ENCODE results near the gene S100A11.

S100A11 gene

DNA sequence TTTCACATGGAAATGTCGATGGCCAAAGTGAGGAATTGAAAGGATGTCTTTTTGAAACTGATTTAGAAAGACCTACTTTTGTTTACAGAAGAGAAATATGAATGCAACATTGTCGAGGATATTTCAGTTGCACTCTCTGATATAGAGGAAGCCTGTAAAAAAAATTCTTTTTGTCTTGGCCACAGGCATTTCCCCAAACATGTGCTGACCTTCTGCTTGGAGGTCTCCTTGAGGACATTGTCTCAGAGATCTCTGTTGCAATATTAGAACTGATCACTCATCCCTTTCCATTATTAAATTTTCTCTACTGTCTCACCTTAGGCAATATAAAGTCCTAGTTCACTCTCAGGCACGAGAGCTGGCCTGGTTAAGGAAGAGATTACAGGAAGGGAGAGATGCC, 16.0 kb downstream of the S100A11 start:
- no peaks in the 10 kb centered on the region for H3K36me3 ChIP-seq (ENCODE audit: control insufficient read depth, low read depth, low read length)
- H3K4me3 ChIP-seq (ENCODE audit: low read length): no peak overlapping the region

DNA sequence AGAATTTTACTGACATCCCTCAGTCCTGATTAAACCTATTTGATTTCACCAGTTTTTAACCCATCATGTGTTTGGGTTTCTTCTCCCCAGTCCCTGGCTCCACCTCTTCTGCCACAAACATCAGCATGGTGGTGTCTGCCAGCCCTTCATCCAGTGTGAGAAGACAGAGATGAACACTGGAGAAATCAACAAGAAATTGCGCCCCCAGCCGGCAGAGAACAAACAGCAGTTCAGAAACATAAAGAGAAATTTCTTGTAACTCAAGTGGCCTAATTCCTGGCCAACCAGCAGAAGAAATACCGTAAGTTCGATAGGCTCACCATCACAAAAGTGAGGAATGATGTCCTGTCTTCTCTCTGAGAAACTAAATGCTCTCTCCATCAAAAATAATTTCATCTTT, 18.3 kb downstream of the S100A11 start:
- Histone ChIP-seq H3K27me3 (ENCODE audit: control insufficient read depth, insufficient read depth, low read length) (no peaks in the 10 kb centered on the region), H3K4me3 (ENCODE audit: low read length) (no peak overlapping the region), H3K9me3 (ENCODE audit: control insufficient read depth, low read depth, low read length) (no peaks in the 10 kb centered on the region), H3K36me3 (ENCODE audit: control insufficient read depth, low read depth, low read length) (no peaks in the 10 kb centered on the region), H3K27ac (ENCODE audit: low read length) (no peak overlapping the region), H3K9ac (ENCODE audit: low read length) (no peak overlapping the region), H3K4me1 (ENCODE audit: control insufficient read depth, low read depth, low read length) (peaks cover 5% of the 10 kb centered on the region)

More for the DNA sequence above, 16.0 kb downstream of the S100A11 start:
- H3K27me3 ChIP-seq (ENCODE audit: control insufficient read depth, insufficient read depth, low read length): no peaks in the 10 kb centered on the region
- H3K9ac ChIP-seq (ENCODE audit: low read length): no peak overlapping the region
- H3K27ac ChIP-seq (ENCODE audit: low read length): no peak overlapping the region
- no peaks in the 10 kb centered on the region for H3K9me3 ChIP-seq (ENCODE audit: control insufficient read depth, low read depth, low read length)
- H3K4me1 ChIP-seq (ENCODE audit: control insufficient read depth, low read depth, low read length): peaks cover 5% of the 10 kb centered on the region

DNA sequence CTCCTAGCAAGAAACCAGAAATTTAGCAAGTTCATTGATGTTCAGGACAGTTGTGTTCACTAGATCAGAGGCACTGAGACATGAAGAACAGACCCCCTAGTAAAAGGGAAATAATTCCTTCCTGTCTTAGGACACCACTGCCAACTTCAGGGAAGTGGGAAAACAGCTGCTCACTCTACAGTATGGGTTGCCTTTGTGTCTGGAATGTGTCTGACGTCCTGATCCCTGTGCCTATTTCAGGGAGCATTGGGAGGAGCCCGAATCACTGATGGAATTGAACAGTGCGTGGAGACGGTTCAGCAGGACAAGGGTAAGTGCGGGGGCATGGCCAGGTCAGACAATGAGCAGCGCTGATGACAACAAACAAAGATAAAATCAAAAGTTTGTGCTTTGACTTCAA, 21.0 kb downstream of the S100A11 start:
- H3K4me3 ChIP-seq (ENCODE audit: low read length): no peak overlapping the region
- H3K36me3 ChIP-seq (ENCODE audit: control insufficient read depth, low read depth, low read length): no peaks in the 10 kb centered on the region
- H3K27me3 ChIP-seq (ENCODE audit: control insufficient read depth, insufficient read depth, low read length): no peaks in the 10 kb centered on the region
- H3K9ac ChIP-seq (ENCODE audit: low read length): no peak overlapping the region
- no peaks in the 10 kb centered on the region for H3K9me3 ChIP-seq (ENCODE audit: control insufficient read depth, low read depth, low read length)
- no peak overlapping the region for H3K27ac ChIP-seq (ENCODE audit: low read length)
- H3K4me1 ChIP-seq (ENCODE audit: control insufficient read depth, low read depth, low read length): peaks cover 5% of the 10 kb centered on the region

DNA sequence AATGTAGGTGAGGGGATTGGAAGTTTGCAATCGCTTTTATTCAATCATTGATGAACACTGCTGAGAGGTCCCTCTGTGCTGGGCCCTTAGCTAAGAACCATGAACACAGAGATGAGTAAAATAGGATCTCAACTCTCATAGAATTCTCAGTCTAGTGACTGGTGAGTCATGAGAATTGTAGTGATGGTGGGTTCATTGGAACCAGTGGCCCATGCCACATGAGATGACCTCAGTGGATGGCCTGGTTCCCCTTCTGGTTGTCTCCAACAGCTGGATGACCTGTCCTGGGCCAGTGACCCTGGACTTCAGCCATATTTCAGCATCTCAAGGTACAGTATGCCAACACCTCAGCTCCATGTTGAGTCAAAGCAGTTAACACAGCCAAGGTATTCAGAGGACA, 21.9 kb downstream of the S100A11 start:
- no peak overlapping the region for H3K4me3 ChIP-seq (ENCODE audit: low read length)
- H3K27ac ChIP-seq (ENCODE audit: low read length): no peak overlapping the region
- no peaks in the 10 kb centered on the region for H3K36me3 ChIP-seq (ENCODE audit: control insufficient read depth, low read depth, low read length)
- H3K4me1 ChIP-seq (ENCODE audit: control insufficient read depth, low read depth, low read length): peaks cover 5% of the 10 kb centered on the region
- H3K9ac ChIP-seq (ENCODE audit: low read length): no peak overlapping the region
- no peaks in the 10 kb centered on the region for H3K9me3 ChIP-seq (ENCODE audit: control insufficient read depth, low read depth, low read length)
- no peaks in the 10 kb centered on the region for H3K27me3 ChIP-seq (ENCODE audit: control insufficient read depth, insufficient read depth, low read length)

DNA sequence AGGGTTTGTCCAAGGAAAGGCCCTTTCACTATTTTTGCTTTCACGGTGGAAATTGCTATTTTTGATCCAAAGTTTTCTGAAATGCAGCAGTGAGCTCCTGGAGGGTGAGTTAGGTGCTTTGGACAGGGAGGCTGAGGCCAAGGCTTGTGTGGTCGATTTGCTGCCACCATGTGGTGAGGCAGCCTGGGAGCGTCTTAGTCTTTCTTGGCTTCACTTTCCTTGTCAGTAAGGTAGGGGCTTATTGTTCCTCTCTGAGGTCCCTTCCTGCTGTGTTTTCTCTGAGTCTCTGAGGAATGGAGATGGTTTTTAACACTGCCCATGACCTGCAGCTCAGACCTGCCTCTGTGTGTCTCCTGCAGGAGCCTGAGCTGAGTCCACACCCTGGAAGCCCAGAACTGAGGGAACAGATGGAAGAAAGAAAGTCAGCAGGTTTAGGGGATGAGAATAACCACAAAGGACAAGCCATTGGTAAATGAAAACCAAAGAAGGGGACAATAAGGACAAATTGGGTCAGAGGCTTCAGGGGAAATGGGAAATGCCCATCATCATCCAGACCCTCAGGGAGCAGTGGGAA, 23.1 kb downstream of the S100A11 start:
- no peaks in the 10 kb centered on the region for H3K27me3 ChIP-seq (ENCODE audit: control insufficient read depth, insufficient read depth, low read length)
- no peaks in the 10 kb centered on the region for H3K36me3 ChIP-seq (ENCODE audit: control insufficient read depth, low read depth, low read length)
- peaks cover 5% of the 10 kb centered on the region for H3K4me1 ChIP-seq (ENCODE audit: control insufficient read depth, low read depth, low read length)
- no peaks in the 10 kb centered on the region for H3K9me3 ChIP-seq (ENCODE audit: control insufficient read depth, low read depth, low read length)
- no peak overlapping the region for H3K9ac ChIP-seq (ENCODE audit: low read length)
- no peak overlapping the region for H3K4me3 ChIP-seq (ENCODE audit: low read length)
- no peak overlapping the region for H3K27ac ChIP-seq (ENCODE audit: low read length)

DNA sequence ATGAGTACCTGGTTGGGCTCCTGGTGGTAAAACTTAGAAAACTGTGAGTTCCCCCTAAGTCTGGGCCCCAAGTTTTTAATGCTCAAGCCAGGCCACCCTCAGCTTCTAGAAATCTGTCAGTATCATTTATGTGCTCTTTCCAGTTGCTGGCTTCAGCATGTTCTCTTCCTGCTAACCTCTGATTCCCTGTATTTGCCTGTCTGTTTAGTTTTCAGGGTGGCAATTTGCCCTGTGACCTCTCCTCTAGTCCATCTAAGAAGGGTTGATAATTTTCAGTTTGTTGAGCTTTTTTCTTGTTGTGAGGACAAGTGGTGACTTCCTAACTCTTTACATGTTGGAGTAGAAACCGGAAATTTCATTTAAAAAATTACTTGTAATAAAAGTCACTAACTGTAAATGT, 27.1 kb downstream of the S100A11 start:
- H3K27me3 ChIP-seq (ENCODE audit: control insufficient read depth, insufficient read depth, low read length): no peaks in the 10 kb centered on the region
- no peaks in the 10 kb centered on the region for H3K9me3 ChIP-seq (ENCODE audit: control insufficient read depth, low read depth, low read length)
- H3K4me1 ChIP-seq (ENCODE audit: control insufficient read depth, low read depth, low read length): peaks cover 5% of the 10 kb centered on the region
- H3K36me3 ChIP-seq (ENCODE audit: control insufficient read depth, low read depth, low read length): no peaks in the 10 kb centered on the region
- no peak overlapping the region for H3K9ac ChIP-seq (ENCODE audit: low read length)
- no peak overlapping the region for H3K4me3 ChIP-seq (ENCODE audit: low read length)
- H3K27ac ChIP-seq (ENCODE audit: low read length): no peak overlapping the region

DNA sequence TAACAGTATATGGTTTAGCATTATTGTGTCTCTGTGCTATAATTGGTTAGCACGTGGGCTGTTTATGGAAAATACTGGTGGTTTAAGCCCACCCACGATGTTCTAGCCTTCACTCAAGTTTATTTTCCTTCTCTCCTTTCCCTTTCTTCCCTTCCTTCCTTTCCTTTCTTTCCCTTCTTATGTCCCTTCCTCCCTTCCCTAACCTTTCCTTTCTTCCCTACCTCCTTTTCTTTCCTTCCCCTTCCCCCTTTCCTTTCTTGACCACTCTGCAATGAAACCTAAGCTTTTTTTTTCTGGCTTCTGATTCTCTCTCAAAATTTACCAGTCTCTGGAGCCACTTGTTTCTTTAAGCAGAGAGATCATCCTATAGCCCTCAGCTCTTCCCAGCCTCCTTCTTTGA, 29.8 kb downstream of the S100A11 start:
- H3K4me3 ChIP-seq (ENCODE audit: low read length): no peak overlapping the region
- H3K9me3 ChIP-seq (ENCODE audit: control insufficient read depth, low read depth, low read length): no peaks in the 10 kb centered on the region
- H3K27ac ChIP-seq (ENCODE audit: low read length): no peak overlapping the region
- no peaks in the 10 kb centered on the region for H3K27me3 ChIP-seq (ENCODE audit: control insufficient read depth, insufficient read depth, low read length)
- H3K36me3 ChIP-seq (ENCODE audit: control insufficient read depth, low read depth, low read length): no peaks in the 10 kb centered on the region
- no peaks in the 10 kb centered on the region for H3K4me1 ChIP-seq (ENCODE audit: control insufficient read depth, low read depth, low read length)
- no peak overlapping the region for H3K9ac ChIP-seq (ENCODE audit: low read length)

DNA sequence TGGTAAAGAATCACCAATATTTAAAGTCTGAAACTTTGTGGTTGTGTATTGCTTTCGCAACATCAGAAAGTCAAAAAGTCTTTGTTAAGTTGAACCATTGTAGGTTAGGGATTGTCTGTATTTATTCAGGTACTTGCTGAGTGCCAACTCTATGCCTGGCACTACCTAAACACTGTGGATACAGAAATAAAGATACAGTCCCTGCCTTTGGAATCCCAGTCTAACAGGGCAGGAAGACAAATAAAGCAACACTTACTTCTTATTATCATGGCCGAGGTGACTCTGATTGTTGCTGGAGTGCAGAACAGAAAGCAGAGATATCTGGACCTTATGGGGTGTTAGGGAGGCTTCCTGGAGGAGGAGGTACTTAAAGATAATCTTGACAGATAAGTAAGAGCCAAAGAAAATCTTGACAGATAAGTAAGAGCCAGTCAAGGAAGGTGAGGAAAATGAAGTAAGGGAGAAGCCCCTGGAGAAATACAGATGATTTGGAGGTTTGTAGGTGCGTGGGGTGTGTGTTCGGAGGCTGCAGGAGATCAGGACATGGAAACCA, 31.4 kb downstream of the S100A11 start:
- Histone ChIP-seq H3K27me3 (ENCODE audit: control insufficient read depth, insufficient read depth, low read length) (no peaks in the 10 kb centered on the region), H3K27ac (ENCODE audit: low read length) (no peak overlapping the region), H3K9me3 (ENCODE audit: control insufficient read depth, low read depth, low read length) (no peaks in the 10 kb centered on the region), H3K4me3 (ENCODE audit: low read length) (no peak overlapping the region), H3K9ac (ENCODE audit: low read length) (no peak overlapping the region), H3K4me1 (ENCODE audit: control insufficient read depth, low read depth, low read length) (no peaks in the 10 kb centered on the region), H3K36me3 (ENCODE audit: control insufficient read depth, low read depth, low read length) (no peaks in the 10 kb centered on the region)

DNA sequence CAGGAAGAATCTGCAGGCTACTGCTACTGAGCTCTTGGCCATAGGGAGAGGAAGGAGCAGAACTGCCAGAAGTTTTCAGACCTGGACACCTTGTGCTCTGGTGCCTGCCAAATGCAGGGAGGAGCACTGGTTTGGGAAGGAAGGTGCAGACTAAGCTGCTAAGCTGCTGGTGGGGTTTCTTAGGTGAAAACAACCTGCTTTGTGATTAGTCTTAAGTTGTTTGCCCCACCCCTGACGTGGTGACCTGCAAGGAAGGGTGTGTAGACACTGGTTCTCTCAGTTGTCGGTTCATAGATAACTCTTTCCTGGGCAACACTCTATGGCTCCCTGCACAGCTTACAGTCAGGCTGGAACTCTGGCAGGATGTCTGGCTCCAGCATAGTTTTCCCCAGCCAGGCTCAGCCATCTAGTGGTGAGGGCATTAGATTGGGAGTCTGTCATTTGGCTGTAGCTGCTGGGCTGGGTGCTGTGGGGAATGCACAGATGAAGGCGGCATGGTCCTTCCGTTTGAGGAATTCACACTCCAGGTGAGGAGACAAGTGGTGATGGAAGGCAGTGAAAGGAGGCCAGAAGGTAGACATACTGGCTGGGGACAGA, 32.9 kb downstream of the S100A11 start:
- Histone ChIP-seq H3K36me3 (ENCODE audit: control insufficient read depth, low read depth, low read length) (no peaks in the 10 kb centered on the region), H3K9ac (ENCODE audit: low read length) (no peak overlapping the region), H3K4me3 (ENCODE audit: low read length) (no peak overlapping the region), H3K27me3 (ENCODE audit: control insufficient read depth, insufficient read depth, low read length) (no peaks in the 10 kb centered on the region), H3K4me1 (ENCODE audit: control insufficient read depth, low read depth, low read length) (no peaks in the 10 kb centered on the region), H3K9me3 (ENCODE audit: control insufficient read depth, low read depth, low read length) (no peaks in the 10 kb centered on the region), H3K27ac (ENCODE audit: low read length) (no peak overlapping the region)

DNA sequence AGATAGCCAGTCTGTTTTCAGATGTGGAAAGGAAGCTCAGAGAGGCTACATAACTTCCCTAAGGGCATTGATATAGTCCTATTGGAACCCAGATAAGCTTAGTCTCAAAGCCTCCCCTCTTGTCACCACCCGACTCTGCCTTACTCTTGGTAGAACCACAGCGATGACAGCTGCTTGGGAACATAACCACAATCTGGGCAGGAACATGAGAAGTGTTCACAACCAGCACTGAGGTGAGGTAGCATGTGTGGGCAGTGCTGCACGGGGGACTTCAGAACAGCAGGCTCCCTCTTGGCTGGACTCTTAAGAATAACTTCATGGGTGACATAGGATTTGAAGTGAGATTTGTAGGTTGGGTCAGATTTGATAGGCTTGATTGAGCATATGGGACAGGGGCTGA, 33.8 kb downstream of the S100A11 start:
- H3K27me3 ChIP-seq (ENCODE audit: control insufficient read depth, insufficient read depth, low read length): no peaks in the 10 kb centered on the region
- no peaks in the 10 kb centered on the region for H3K9me3 ChIP-seq (ENCODE audit: control insufficient read depth, low read depth, low read length)
- no peaks in the 10 kb centered on the region for H3K36me3 ChIP-seq (ENCODE audit: control insufficient read depth, low read depth, low read length)
- no peaks in the 10 kb centered on the region for H3K4me1 ChIP-seq (ENCODE audit: control insufficient read depth, low read depth, low read length)
- H3K4me3 ChIP-seq (ENCODE audit: low read length): no peak overlapping the region
- H3K9ac ChIP-seq (ENCODE audit: low read length): no peak overlapping the region
- no peak overlapping the region for H3K27ac ChIP-seq (ENCODE audit: low read length)

DNA sequence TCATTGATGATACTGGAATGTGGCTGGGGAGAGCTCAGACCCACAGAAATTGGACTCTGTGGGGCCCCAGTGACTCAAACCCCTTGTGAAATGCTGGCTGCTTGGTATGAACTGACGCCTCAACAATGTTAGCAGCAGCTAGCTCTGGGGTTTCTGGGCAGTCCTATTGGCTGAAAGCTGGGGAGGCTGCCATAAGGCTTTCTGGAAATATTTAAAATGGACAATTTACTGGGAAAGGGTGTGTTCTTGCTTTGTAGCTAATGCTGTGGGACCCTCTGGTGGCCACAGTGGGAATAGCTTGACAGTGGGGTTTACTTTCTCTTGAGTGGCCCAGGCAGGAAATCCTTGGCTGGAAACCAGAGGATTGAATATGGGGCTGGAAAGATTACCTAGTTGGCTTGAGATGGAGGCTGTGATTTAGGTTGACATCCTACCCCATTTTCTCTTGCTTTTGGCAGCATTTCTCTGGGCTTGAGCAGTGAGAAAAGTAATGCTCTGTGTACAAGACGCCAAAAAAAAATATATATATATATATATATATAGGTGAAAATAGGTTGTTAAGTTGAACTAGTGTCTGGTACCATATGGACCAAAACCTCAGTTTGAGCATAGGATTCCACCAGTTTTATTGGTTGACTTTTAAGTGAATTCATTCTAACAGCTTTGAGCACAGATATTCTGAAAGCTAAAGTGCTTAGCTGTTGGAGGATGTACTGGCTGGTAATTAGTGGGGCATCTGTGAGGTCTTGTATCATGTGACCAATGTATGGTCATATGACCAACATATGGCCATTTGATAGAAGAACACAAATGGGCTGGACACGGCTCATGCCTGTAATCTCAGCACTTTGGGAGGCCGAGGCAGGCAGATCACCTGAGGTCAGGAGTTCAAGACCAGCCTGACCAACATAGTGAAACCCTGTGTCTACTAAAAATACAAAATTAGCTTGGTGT, 34.9 kb downstream of the S100A11 start:
- H3K27ac ChIP-seq (ENCODE audit: low read length): no peak overlapping the region
- H3K9ac ChIP-seq (ENCODE audit: low read length): no peak overlapping the region
- no peaks in the 10 kb centered on the region for H3K27me3 ChIP-seq (ENCODE audit: control insufficient read depth, insufficient read depth, low read length)
- H3K4me3 ChIP-seq (ENCODE audit: low read length): no peak overlapping the region
- no peaks in the 10 kb centered on the region for H3K4me1 ChIP-seq (ENCODE audit: control insufficient read depth, low read depth, low read length)
- H3K9me3 ChIP-seq (ENCODE audit: control insufficient read depth, low read depth, low read length): no peaks in the 10 kb centered on the region
- no peaks in the 10 kb centered on the region for H3K36me3 ChIP-seq (ENCODE audit: control insufficient read depth, low read depth, low read length)

Measured in iPS-18a (cell line).